DND-41 (cell line): ENCODE results near the gene HERC3.

Experiments
- ATAC-seq: fragments of 200-7000 bp; cut with Tn5 transposase; 3 replicates; pipeline ENCODE4 v1.9.1; 2021; ENCODE audit warnings: low read depth; ENCODE audit not compliant: insufficient read depth
- DNase-seq: peaks from one replicate; pipeline ENCODE4 v3.0.0-alpha.2; 2020
- H2AFZ ChIP-seq: 2 replicates; pipeline ENCODE4 v1.6.0; 2012; ENCODE audit warnings: low read depth, low read length
- H3K27ac ChIP-seq: 2 replicates; pipeline ENCODE4 v1.5.1; 2012; ENCODE audit warnings: low read length, inconsistent platforms
- H3K27me3 ChIP-seq: fragments of 200-600 bp; sonication (generic); 2 replicates; pipeline ENCODE4 v1.6.0; 2012; ENCODE audit warnings: low read length, mild to moderate bottlenecking, inconsistent platforms; ENCODE audit not compliant: insufficient read depth, poor library complexity
- H3K36me3 ChIP-seq: 2 replicates; pipeline ENCODE4 v1.5.1; 2012; ENCODE audit warnings: low read length, inconsistent platforms; ENCODE audit not compliant: insufficient read depth
- H3K4me1 ChIP-seq: 2 replicates; pipeline ENCODE4 v1.5.1; 2012; ENCODE audit warnings: mild to moderate bottlenecking, low read length; ENCODE audit not compliant: insufficient read depth
- H3K4me2 ChIP-seq: 2 replicates; pipeline ENCODE4 v1.6.0; 2012; ENCODE audit warnings: mild to moderate bottlenecking, moderate library complexity, low read length, inconsistent platforms; ENCODE audit not compliant: insufficient read depth
- H3K4me3 ChIP-seq, 2 experiments: fragments of 200-600 bp in 1 of 2; shearing (Covaris generic) in 1 of 2; 2 replicates each; pipeline ENCODE4 v1.5.1; 2012 to 2016; ENCODE audit warnings: inconsistent platforms in 2 of 2, low read length in 2 of 2, mild to moderate bottlenecking in 2 of 2, low read depth in 1 of 2, moderate library complexity in 1 of 2
- H3K79me2 ChIP-seq: 2 replicates; pipeline ENCODE4 v1.6.0; 2012; ENCODE audit warnings: low read length, inconsistent platforms; ENCODE audit not compliant: insufficient read depth
- H3K9ac ChIP-seq: 2 replicates; pipeline ENCODE4 v1.6.0; 2012; ENCODE audit warnings: low read depth, mild to moderate bottlenecking, inconsistent platforms, low read length, moderate library complexity
- H3K9me3 ChIP-seq: 2 replicates; pipeline ENCODE4 v1.5.1; 2012; ENCODE audit warnings: low read length, moderate library complexity, mild to moderate bottlenecking, inconsistent platforms; ENCODE audit not compliant: insufficient read depth, severe bottlenecking
- H4K20me1 ChIP-seq: 2 replicates; pipeline ENCODE4 v1.6.0; 2012; ENCODE audit warnings: low read length; ENCODE audit not compliant: insufficient read depth
- CTCF ChIP-seq: IDR thresholded peaks from 2 replicates; pipeline ENCODE4 v1.5.1; 2012; ENCODE audit warnings: borderline replicate concordance, low read length, moderate library complexity, mild to moderate bottlenecking; ENCODE audit not compliant: poor library complexity, severe bottlenecking; ENCODE audit errors: extremely low read depth
- EZH2 ChIP-seq: IDR thresholded peaks from 3 replicates; pipeline ENCODE4 v1.6.1; 2012; ENCODE audit warnings: borderline replicate concordance, low read depth, mild to moderate bottlenecking, moderate library complexity, low read length, inconsistent platforms; ENCODE audit not compliant: severe bottlenecking

HERC3 gene

GRCh38 chr4:88736264-88736663, 144.0 kb downstream of the HERC3 start:
- H4K20me1 ChIP-seq: no peaks in the 10 kb centered on the region
- no peak overlapping the region for H3K27ac ChIP-seq
- no peaks in the 10 kb centered on the region for H3K4me1 ChIP-seq
- DNase-seq (no peak), ATAC-seq (no peak)
- no peak for TF ChIP-seq EZH2
- TF ChIP-seq CTCF: no peak
- no peaks in the 10 kb centered on the region for H3K9me3 ChIP-seq
- H2AFZ ChIP-seq: no peak overlapping the region
- no peaks in the 10 kb centered on the region for H3K27me3 ChIP-seq
- H3K4me3 ChIP-seq: no peak overlapping the region
- H3K4me2 ChIP-seq: no peak overlapping the region
- H3K79me2 ChIP-seq: no peaks in the 10 kb centered on the region
- no peak overlapping the region for H3K9ac ChIP-seq
- H3K36me3 ChIP-seq: peaks cover 3% of the 10 kb centered on the region; the same call in 1 of the 2 replicates

GRCh38 chr4:88737307-88737941, 145.1 kb downstream of the HERC3 start:
- no peak overlapping the region for H3K9ac ChIP-seq
- no peaks in the 10 kb centered on the region for H3K4me1 ChIP-seq
- H4K20me1 ChIP-seq: no peaks in the 10 kb centered on the region
- no peak overlapping the region for H2AFZ ChIP-seq
- TF ChIP-seq CTCF: no peak
- no peak for TF ChIP-seq EZH2
- DNase-seq (peak; percentile 12), ATAC-seq (peak; percentile 63)
- no peak overlapping the region for H3K4me2 ChIP-seq
- no peaks in the 10 kb centered on the region for H3K79me2 ChIP-seq
- no peaks in the 10 kb centered on the region for H3K27me3 ChIP-seq
- H3K36me3 ChIP-seq: peaks cover 3% of the 10 kb centered on the region; the same call in 1 of the 2 replicates
- no peak overlapping the region for H3K4me3 ChIP-seq
- H3K27ac ChIP-seq: no peak overlapping the region
- no peaks in the 10 kb centered on the region for H3K9me3 ChIP-seq

GRCh38 chr4:88738180-88738579, 145.9 kb downstream of the HERC3 start:
- TF ChIP-seq CTCF: no peak
- TF ChIP-seq EZH2: no peak
- ATAC-seq: no peak; the same call in 2 of the 3 replicates
- H3K4me2 ChIP-seq: no peak overlapping the region

DNA sequence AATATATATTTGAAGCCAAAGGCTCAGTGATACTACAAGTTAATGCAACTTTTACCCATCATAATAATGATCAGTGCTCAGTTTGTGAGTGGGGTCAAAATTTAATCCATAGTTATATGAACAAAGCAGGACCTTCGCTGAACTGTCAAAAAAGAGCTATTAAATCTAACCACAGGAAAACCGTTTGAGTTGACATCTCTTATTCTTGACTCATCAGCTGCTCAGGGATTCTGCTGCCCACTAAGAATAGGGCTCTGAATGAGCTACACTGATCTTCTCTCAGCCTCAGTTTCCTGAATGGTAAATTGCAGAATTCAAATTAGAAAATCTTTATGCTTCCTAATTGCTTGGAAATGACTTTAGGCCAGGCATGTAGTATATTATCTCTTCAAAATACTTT, 150.3 kb downstream of the HERC3 start:
- TF ChIP-seq CTCF (no peak), EZH2 (no peak)
- Histone ChIP-seq H3K27ac (no peak overlapping the region), H3K27me3 (no peaks in the 10 kb centered on the region), H3K79me2 (no peaks in the 10 kb centered on the region), H2AFZ (no peak overlapping the region), H3K36me3 (peaks cover 6% of the 10 kb centered on the region), H3K9ac (no peak overlapping the region), H3K4me2 (no peak overlapping the region), H3K4me1 (no peaks in the 10 kb centered on the region), H3K9me3 (no peaks in the 10 kb centered on the region), H4K20me1 (no peaks in the 10 kb centered on the region), H3K4me3 (no peak overlapping the region)
- no peak for ATAC-seq
- no peak for DNase-seq

More at GRCh38 chr4:88738180-88738579, 145.9 kb downstream of the HERC3 start:
- H3K27me3 ChIP-seq: no peaks in the 10 kb centered on the region
- no peak overlapping the region for H2AFZ ChIP-seq
- H3K27ac ChIP-seq: no peak overlapping the region
- H3K9me3 ChIP-seq: no peaks in the 10 kb centered on the region
- no peaks in the 10 kb centered on the region for H4K20me1 ChIP-seq
- H3K79me2 ChIP-seq: no peaks in the 10 kb centered on the region
- no peaks in the 10 kb centered on the region for H3K4me1 ChIP-seq
- no peak overlapping the region for H3K4me3 ChIP-seq
- peaks cover 3% of the 10 kb centered on the region; the same call in 1 of the 2 replicates for H3K36me3 ChIP-seq
- no peak for DNase-seq
- no peak overlapping the region for H3K9ac ChIP-seq
